Renal cortical epithelial cell (primary cell): ENCODE data around the gene MMP26. TPM values are rescaled to one million over a fixed set of nuclear protein-coding genes. Genes with fewer than 3 reads are reported as not detected.
"Not testable (repeated sequence)": the region's sequence is repeated elsewhere in the genome, so short reads cannot be mapped to it uniquely, and the experiment has no call there.

Source experiments
- DNase-seq: peaks from one replicate; pipeline ENCODE4 v3.0.0-alpha.2; 2011; ENCODE audit warnings: low read depth
- total RNA-seq: library from RNA; depleted of rRNA; stranded (reverse); fragments of >200 nt; gene quantifications from 2 replicates; pipeline ENCODE4 v1.2.3, GENCODE V29; 2014

Gene MMP26
- total RNA-seq, 1 donor from 2014 or later: not detected

DNA sequence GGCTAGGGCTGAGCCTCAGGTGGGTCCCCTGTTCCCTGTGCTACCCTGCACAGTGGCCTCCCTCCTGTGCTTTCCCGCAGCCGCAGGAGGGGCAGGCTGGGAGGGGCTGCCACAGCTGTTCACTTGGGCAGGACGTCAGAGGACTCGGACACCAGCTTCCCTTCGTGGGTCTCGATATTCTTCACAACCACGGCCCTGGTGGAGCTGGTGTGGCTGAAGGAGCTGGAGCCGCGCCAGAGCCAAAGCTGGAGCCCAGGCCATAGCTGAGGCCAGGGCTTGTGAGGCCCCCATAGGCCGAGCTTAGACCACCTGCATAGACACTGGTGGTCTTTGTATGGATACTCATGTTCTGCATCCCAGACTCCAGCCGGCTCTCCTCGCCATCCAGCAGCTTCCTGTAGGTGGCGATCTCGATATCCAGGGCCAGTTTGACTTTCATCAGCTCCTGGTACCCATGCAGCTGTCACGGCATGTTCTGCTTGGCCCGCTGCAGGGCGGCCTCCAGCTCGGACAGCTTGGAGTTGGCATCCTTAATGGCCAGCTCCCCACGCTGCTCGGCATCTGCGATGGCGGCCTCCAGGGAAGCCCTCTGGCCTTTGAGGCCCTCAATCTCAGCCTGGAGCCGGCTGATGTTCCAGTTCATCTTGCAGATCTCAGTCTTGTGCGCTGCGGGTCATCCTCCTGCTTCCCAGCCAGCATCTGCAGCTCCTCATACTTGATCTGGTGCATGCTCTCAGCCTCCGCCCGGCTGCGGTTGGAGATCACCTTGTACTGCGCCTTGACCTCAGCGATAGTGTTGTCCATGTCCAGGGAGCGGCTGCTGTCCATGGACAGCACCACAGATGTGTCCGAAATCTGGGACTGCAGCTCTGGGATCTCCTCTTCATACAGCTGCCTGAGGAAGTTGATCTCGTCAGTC, 18.3 kb downstream of the MMP26 start:
- not testable (repeated sequence) for DNase-seq

DNA sequence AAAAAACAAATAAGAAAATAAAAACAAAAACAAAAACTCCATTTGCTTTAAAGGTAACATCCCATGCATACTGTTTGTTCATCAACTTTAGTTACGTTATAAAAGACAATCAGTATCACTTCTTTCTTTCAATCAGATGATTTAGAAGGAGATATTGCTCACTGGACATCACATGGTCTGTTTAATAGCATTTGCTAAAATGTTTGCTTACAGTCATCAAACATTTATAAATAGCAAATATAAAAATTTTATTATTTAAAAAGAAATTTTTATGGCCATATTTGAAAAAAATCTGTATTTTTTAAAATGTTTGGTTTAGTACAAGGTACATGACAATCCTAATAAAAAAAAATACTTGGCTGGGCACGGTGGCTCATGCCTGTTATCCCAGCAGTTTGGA, 22.6 kb downstream of the MMP26 start:
- no peak for DNase-seq

DNA sequence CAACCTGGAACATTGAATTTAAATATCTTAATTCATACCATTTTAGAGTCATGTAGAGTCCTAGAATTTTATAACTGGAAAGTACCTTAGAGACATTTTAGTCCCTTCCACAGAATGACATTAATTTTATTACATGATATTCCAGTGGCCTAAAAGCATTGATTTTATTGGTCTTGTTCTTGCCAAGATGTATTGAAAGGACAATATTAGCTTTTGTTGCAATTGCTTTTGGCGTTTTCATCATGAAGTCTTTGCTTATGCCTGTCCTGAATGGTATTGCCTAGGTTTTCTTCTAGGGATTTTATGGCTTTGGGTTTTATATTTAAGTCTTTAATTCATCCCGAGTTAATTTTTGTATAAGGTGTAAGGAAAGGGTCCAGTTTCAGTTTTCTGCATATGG, 36.2 kb downstream of the MMP26 start:
- DNase-seq: no peak

DNA sequence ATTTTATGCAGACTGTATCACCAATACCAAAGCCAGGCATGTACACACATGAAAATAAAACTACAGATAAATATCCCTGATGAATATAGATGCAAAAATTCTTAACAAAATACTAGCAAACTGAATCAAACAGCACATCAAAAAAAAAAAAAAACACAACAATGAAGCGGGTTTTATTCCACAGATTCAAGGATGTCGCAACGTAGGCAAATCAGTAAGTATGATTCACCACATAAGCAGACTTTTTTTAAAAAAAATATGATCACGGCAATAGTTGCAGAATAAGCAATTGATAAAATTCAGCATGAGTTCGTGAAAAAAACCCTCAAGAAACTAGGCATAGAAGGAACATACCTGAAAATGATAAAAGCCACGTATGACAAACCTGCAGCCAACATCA, 43.9 kb downstream of the MMP26 start:
- DNase-seq: no peak

GRCh38 chr11:4751201-4751600, 46.6 kb downstream of the MMP26 start:
- DNase-seq: no peak

Other genes with a start within 250 kb of the MMP26 start
- not detected in 2 replicates for gene OR52K1, start 222.1 kb upstream of the MMP26 start, total RNA-seq
- gene OR52M1, start 159.6 kb upstream of the MMP26 start, total RNA-seq: not detected in 2 replicates
- gene OR52I2, start 123.0 kb upstream of the MMP26 start, total RNA-seq: not detected in 2 replicates
- not detected in 2 replicates for gene OR52I1, start 110.7 kb upstream of the MMP26 start, total RNA-seq
- gene TRIM68, start 96.6 kb upstream of the MMP26 start, total RNA-seq: 10.4 and 24.4 TPM in 2 replicates
- not detected in 2 replicates for gene OR51D1, start 67.3 kb upstream of the MMP26 start, total RNA-seq
- gene OR51E1, start 60.8 kb upstream of the MMP26 start, total RNA-seq: not detected in 2 replicates
- gene OR51E2, start 6.9 kb upstream of the MMP26 start, total RNA-seq: not detected in 2 replicates
- not detected in 2 replicates for gene OR51F1, start 65.2 kb downstream of the MMP26 start, total RNA-seq
- not detected in 2 replicates for gene OR52R1, start 99.6 kb downstream of the MMP26 start, total RNA-seq
- gene OR51F2, start 116.5 kb downstream of the MMP26 start, total RNA-seq: not detected in 2 replicates
- not detected in 2 replicates for gene OR51S1, start 144.4 kb downstream of the MMP26 start, total RNA-seq
- not detected in 2 replicates for gene OR51T1, start 177.1 kb downstream of the MMP26 start, total RNA-seq
- gene OR51A7, start 199.0 kb downstream of the MMP26 start, total RNA-seq: not detected in 2 replicates
- not detected in 2 replicates for gene OR51G2, start 214.6 kb downstream of the MMP26 start, total RNA-seq
- gene OR51G1, start 219.6 kb downstream of the MMP26 start, total RNA-seq: not detected in 2 replicates
- gene OR51A4, start 242.8 kb downstream of the MMP26 start, total RNA-seq: not detected in 2 replicates